Trophoblast cell (in vitro differentiated cells and primary cell): ENCODE data around the gene AANAT. TPM values are rescaled to one million over a fixed set of nuclear protein-coding genes. Genes with fewer than 3 reads are reported as not detected.

Experiments used
- DNase-seq, 2 donors: peaks; one replicate each; pipeline ENCODE4 v3.0.0-alpha.2; 2016
- H2AFZ ChIP-seq: 2 replicates; pipeline ENCODE4 v1.6.1; 2013; ENCODE audit warnings: low read length, moderate library complexity, mild to moderate bottlenecking; ENCODE audit not compliant: insufficient read depth, poor library complexity
- H2AK5ac ChIP-seq: 2 replicates; pipeline ENCODE4 v1.6.1; 2013; ENCODE audit warnings: mild to moderate bottlenecking, low read length
- H2BK120ac ChIP-seq: 2 replicates; pipeline ENCODE4 v1.6.1; 2013; ENCODE audit warnings: low read length, mild to moderate bottlenecking, moderate library complexity; ENCODE audit not compliant: insufficient read depth, poor library complexity
- H2BK12ac ChIP-seq: 2 replicates; pipeline ENCODE4 v1.6.1; 2013; ENCODE audit warnings: mild to moderate bottlenecking, low read length, moderate library complexity
- H2BK5ac ChIP-seq: 2 replicates; pipeline ENCODE4 v1.6.1; 2013; ENCODE audit warnings: low read length, low read depth, moderate library complexity, mild to moderate bottlenecking; ENCODE audit not compliant: poor library complexity
- H3K14ac ChIP-seq: 2 replicates; pipeline ENCODE4 v1.6.1; 2013; ENCODE audit warnings: mild to moderate bottlenecking, low read length
- H3K18ac ChIP-seq: 2 replicates; pipeline ENCODE4 v1.6.1; 2013; ENCODE audit warnings: mild to moderate bottlenecking, low read length
- H3K23ac ChIP-seq: 2 replicates; pipeline ENCODE4 v1.6.1; 2013; ENCODE audit warnings: low read length
- H3K27ac ChIP-seq: 2 replicates; pipeline ENCODE4 v1.5.1; 2013; ENCODE audit warnings: low read depth, mild to moderate bottlenecking, inconsistent platforms, low read length, moderate library complexity
- H3K27me3 ChIP-seq: 2 replicates; pipeline ENCODE4 v1.6.1; 2013; ENCODE audit warnings: inconsistent platforms, mild to moderate bottlenecking, low read length, moderate library complexity; ENCODE audit not compliant: insufficient read depth
- H3K36me3 ChIP-seq, 2 experiments: 1 replicate in 1 of 2; 2 replicates in 1 of 2; pipeline ENCODE4 v1.6.1; 2013; ENCODE audit warnings: low read length in 2 of 2, mild to moderate bottlenecking in 2 of 2, moderate library complexity in 1 of 2; ENCODE audit not compliant: insufficient read depth in 2 of 2, control insufficient read depth in 1 of 2
- H3K4ac ChIP-seq: 2 replicates; pipeline ENCODE4 v1.6.1; 2013; ENCODE audit warnings: low read depth, mild to moderate bottlenecking, low read length, moderate library complexity
- H3K4me1 ChIP-seq, 2 experiments: 1 replicate in 1 of 2; 2 replicates in 1 of 2; pipeline ENCODE4 v1.6.1; 2013; ENCODE audit warnings: low read length in 2 of 2, mild to moderate bottlenecking in 2 of 2, moderate library complexity in 1 of 2; ENCODE audit not compliant: insufficient read depth in 2 of 2, control insufficient read depth in 1 of 2
- H3K4me2 ChIP-seq: 2 replicates; pipeline ENCODE4 v1.6.1; 2013; ENCODE audit warnings: inconsistent platforms, mild to moderate bottlenecking, low read length, moderate library complexity
- H3K4me3 ChIP-seq: 2 replicates; pipeline ENCODE4 v1.5.1; 2013; ENCODE audit warnings: mild to moderate bottlenecking, low read depth, low read length, inconsistent platforms
- H3K79me1 ChIP-seq: one replicate; pipeline ENCODE4 v1.6.1; 2013; ENCODE audit warnings: low read length
- H3K79me2 ChIP-seq: 2 replicates; pipeline ENCODE4 v1.6.1; 2013; ENCODE audit warnings: low read length, mild to moderate bottlenecking; ENCODE audit not compliant: control insufficient read depth, insufficient read depth, poor library complexity
- H3K9ac ChIP-seq: 2 replicates; pipeline ENCODE4 v1.6.1; 2013; ENCODE audit warnings: mild to moderate bottlenecking, low read length
- H3K9me3 ChIP-seq: 2 replicates; pipeline ENCODE4 v1.6.1; 2013; ENCODE audit warnings: low read depth, mild to moderate bottlenecking, control low read depth, inconsistent platforms, low read length; ENCODE audit not compliant: insufficient read depth
- H4K12ac ChIP-seq: 2 replicates; pipeline ENCODE4 v1.6.1; 2013; ENCODE audit warnings: low read depth, mild to moderate bottlenecking, low read length, moderate library complexity
- H4K8ac ChIP-seq: 2 replicates; pipeline ENCODE4 v1.6.1; 2013; ENCODE audit warnings: low read depth, mild to moderate bottlenecking, low read length, moderate library complexity
- H4K91ac ChIP-seq: one replicate; pipeline ENCODE4 v1.6.1; 2013; ENCODE audit warnings: low read depth, mild to moderate bottlenecking, low read length, moderate library complexity
- WGBS: extraction: QIAGEN DNeasy Blood & Tissue Kit; methylation state at CpG from one replicate; pipeline ENCODE4 v1.1.7; 2013; ENCODE audit warnings: missing lambda C conversion rate; ENCODE audit not compliant: insufficient read length, insufficient coverage; ENCODE audit errors: extremely low coverage; 5-methylcytosine and 5-hydroxymethylcytosine counted together
- polyA plus RNA-seq: library from polyadenylated mRNA; stranded (reverse); fragments of 200-250 nt; gene quantifications from 2 replicates; pipeline ENCODE4 v1.2.3, GENCODE V29; 2013

AANAT gene
- polyA plus RNA-seq: 0.07 TPM in 1 of 2 replicates, not detected in the other

DNA sequence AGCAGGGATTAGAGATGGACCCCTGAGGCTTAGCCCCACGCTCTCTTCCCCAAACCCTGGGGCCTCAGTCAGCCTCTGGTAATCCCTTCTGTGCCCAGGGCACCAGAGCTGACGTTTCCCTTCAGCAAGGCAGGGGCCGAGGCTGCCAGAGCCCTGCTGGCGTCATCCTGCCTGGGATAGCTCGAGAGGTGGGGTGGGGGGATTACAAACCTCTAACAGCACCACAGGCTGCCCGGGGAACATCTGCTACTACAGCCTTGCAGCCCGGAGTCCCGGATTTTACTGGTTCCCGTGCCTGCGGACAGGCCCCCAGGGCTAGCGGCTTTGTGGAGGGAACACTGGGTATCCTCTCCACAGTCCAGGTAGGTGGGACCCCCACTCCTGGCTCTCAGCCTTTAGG, at the start of gene AANAT:
TSS of gene AANAT (plus strand) at position 238 of the 400 bp plus-strand sequence. CDS start 1,144 bp downstream, outside the sequence.
- Histone ChIP-seq H3K27me3 (no peaks in the 10 kb centered on the region), H4K8ac (no peak within 1 kb of the TSS), H4K91ac (no peak within 1 kb of the TSS), H4K12ac (no peak within 1 kb of the TSS), H3K4me1 (no peaks in the 10 kb centered on the region), H3K9ac (no peak within 1 kb of the TSS), H3K27ac (no peak within 1 kb of the TSS), H2AFZ (no peak within 1 kb of the TSS), H3K23ac (no peak within 1 kb of the TSS), H3K79me2 (no peaks in the 10 kb centered on the region), H3K36me3 (peaks cover 5 to 6% of the 10 kb centered on the region in 2 experiments), H3K14ac (no peak within 1 kb of the TSS), H2AK5ac (no peak within 1 kb of the TSS), H3K79me1 (no peaks in the 10 kb centered on the region), H2BK12ac (no peak within 1 kb of the TSS), H3K4me2 (no peak within 1 kb of the TSS), H2BK120ac (no peak within 1 kb of the TSS), H3K4me3 (no peak within 1 kb of the TSS), H3K9me3 (no peaks in the 10 kb centered on the region), H3K4ac (no peak within 1 kb of the TSS), H2BK5ac (no peak within 1 kb of the TSS), H3K18ac (no peak within 1 kb of the TSS)
- DNase-seq: no peak
- WGBS: no CpG with 5 or more reads among the region's 11 CpGs

DNA sequence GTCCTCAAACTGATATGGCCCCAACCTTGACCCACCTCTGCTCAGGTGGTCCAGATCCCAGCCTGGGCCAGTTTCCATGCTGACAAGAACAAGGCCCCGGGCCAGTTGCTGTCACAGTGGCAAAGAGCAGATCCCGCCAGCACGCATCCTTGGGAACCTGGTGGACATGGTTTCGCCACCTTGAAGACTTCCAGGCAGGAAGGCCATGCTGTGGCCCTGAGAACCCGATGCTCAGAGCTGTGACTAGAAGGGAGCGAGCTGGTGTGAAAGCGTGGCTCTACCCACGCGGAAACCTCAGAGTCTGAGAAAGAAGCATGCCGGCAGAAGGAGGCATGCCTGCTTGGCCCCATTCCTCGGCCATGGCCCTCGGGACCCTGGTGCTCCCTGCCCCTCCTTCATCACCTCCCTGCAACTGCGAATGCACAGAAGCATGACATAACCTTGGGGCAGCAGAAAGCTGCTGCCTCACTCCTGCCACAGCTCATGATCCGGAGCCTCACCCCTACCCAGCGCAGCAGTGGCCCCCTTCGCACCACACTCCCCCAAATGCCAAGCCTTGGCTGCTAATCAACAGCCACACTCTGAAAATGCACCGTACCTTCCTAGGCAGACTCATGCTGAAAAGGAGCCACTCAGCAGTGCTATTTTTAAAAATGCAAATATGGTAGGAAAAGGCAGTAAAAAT, 47.7 kb upstream of the AANAT start:
- Histone ChIP-seq H3K4me1 (no peaks in the 10 kb centered on the region), H3K4me2 (no peak overlapping the region), H3K27me3 (no peaks in the 10 kb centered on the region), H3K79me2 (no peaks in the 10 kb centered on the region), H4K8ac (no peak overlapping the region), H3K4me3 (no peak overlapping the region), H3K36me3 (no peaks in the 10 kb centered on the region), H3K23ac (no peak overlapping the region), H3K79me1 (no peaks in the 10 kb centered on the region), H4K91ac (no peak overlapping the region), H3K14ac (no peak overlapping the region), H2AFZ (no peak overlapping the region), H3K27ac (no peak overlapping the region), H2BK5ac (no peak overlapping the region), H3K4ac (no peak overlapping the region), H2BK120ac (no peak overlapping the region), H3K9ac (no peak overlapping the region), H4K12ac (no peak overlapping the region), H3K9me3 (peaks cover 2% of the 10 kb centered on the region), H2AK5ac (no peak overlapping the region), H2BK12ac (no peak overlapping the region), H3K18ac (no peak overlapping the region)
- WGBS: no CpG with 5 or more reads among the region's 17 CpGs
- no peak for DNase-seq

DNA sequence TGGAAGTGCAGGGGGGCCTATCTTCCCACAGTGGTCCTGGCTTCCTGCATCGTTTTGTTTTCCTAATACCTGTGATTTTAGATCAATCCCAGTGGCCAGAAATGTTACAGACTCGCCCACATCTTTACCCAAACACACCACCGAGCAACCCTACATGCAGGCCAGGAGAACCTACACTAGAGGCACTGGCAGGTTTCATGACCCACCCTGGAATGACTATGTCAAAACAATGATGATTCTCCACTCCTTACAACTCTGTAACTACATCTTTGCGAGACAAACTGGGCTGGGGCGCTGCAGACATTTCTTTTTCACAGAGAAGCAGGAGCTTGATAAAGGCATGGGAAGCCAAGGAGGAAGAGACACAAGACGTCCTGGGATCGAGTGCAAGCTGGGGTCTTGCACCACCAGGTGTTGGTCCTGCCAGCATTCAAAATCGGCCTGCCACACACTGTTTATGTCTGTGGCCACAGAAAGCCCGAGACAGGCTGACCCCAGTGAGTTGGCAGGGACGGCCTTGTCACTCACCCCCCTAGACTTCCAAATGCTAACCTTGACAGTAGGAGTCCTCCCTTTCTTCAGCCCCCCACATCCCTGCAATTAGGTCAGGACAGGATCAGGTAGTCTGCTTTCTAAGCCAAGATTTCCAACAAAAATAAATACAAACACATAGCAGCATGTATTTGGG, 46.9 kb upstream of the AANAT start:
- H2AFZ ChIP-seq: no peak overlapping the region
- peaks cover 2% of the 10 kb centered on the region for H3K9me3 ChIP-seq
- no CpG with 5 or more reads among the region's 10 CpGs for WGBS
- no peak overlapping the region for H3K23ac ChIP-seq
- no peaks in the 10 kb centered on the region for H3K27me3 ChIP-seq
- H3K4me1 ChIP-seq: no peaks in the 10 kb centered on the region
- H3K18ac ChIP-seq: no peak overlapping the region
- no peak overlapping the region for H4K12ac ChIP-seq
- no peak for DNase-seq
- H3K14ac ChIP-seq: no peak overlapping the region
- H3K79me1 ChIP-seq: no peaks in the 10 kb centered on the region
- H3K4me2 ChIP-seq: no peak overlapping the region
- no peak overlapping the region for H2BK5ac ChIP-seq
- no peak overlapping the region for H2AK5ac ChIP-seq
- no peak overlapping the region for H4K8ac ChIP-seq
- no peak overlapping the region for H2BK12ac ChIP-seq
- H3K4me3 ChIP-seq: no peak overlapping the region
- no peaks in the 10 kb centered on the region for H3K79me2 ChIP-seq
- H2BK120ac ChIP-seq: no peak overlapping the region
- no peak overlapping the region for H3K9ac ChIP-seq
- no peak overlapping the region for H4K91ac ChIP-seq
- H3K36me3 ChIP-seq: no peaks in the 10 kb centered on the region
- H3K4ac ChIP-seq: no peak overlapping the region
- H3K27ac ChIP-seq: no peak overlapping the region

DNA sequence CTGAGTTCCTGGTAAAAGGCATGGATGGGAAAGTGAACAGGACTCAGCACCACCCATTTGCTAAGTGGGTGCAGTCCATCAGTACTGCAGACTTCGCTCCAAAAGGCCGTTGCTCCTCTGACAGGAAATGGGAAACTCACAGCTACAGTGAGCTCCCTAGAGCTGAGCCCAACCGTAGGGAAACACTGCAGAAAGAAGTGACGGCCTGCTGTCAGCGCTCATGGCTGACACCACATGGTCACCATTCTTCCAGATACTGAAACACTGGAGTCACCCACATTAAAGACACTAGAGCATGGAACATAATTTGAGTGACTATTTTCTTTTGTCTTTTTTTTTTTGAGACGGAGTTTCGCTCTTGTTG, 46.4 kb upstream of the AANAT start:
- no CpG with 5 or more reads among the region's 7 CpGs for WGBS
- H3K9ac ChIP-seq: no peak overlapping the region
- H4K8ac ChIP-seq: no peak overlapping the region
- H3K18ac ChIP-seq: no peak overlapping the region
- no peak overlapping the region for H2BK12ac ChIP-seq
- no peaks in the 10 kb centered on the region for H3K79me2 ChIP-seq
- DNase-seq: no peak
- no peaks in the 10 kb centered on the region for H3K79me1 ChIP-seq
- no peak overlapping the region for H3K4ac ChIP-seq
- no peak overlapping the region for H2BK5ac ChIP-seq
- H3K4me1 ChIP-seq: no peaks in the 10 kb centered on the region
- no peak overlapping the region for H4K91ac ChIP-seq
- no peak overlapping the region for H2BK120ac ChIP-seq
- H3K9me3 ChIP-seq: peaks cover 2% of the 10 kb centered on the region
- no peak overlapping the region for H3K4me2 ChIP-seq
- no peak overlapping the region for H3K27ac ChIP-seq
- H4K12ac ChIP-seq: no peak overlapping the region
- H3K4me3 ChIP-seq: no peak overlapping the region
- no peaks in the 10 kb centered on the region for H3K36me3 ChIP-seq
- H3K27me3 ChIP-seq: no peaks in the 10 kb centered on the region
- no peak overlapping the region for H3K14ac ChIP-seq
- no peak overlapping the region for H3K23ac ChIP-seq
- H2AFZ ChIP-seq: no peak overlapping the region
- no peak overlapping the region for H2AK5ac ChIP-seq
